K562 (cell line): Measurements from ENCODE around the gene ZDHHC14. TPM values are rescaled to one million over a fixed set of nuclear protein-coding genes. Genes with fewer than 3 reads are reported as not detected.
A peak's percentile ranks its signal among the peaks of the same experiment; 100 is the strongest.

Experiments used
- CXXC5 ChIP-seq: fragments of 250-450 bp; sonication (Bioruptor Pico); IDR thresholded peaks from 2 replicates; pipeline ENCODE4 v1.8.0; 2022; ENCODE audit warnings: inconsistent platforms, mild to moderate bottlenecking, moderate library complexity
- GABPA ChIP-seq: fragments of 200-800 bp; sonication (Bioruptor generic); conservative IDR thresholded peaks from 2 replicates; pipeline ENCODE4 v1.6.1; 2016; ENCODE audit warnings: low read depth, missing genetic modification characterization, missing compliant biosample characterization
- ID3 ChIP-seq, 2 experiments: fragments of 250-450 bp in 1 of 2; fragments of 450-650 bp in 1 of 2; sonication (Bioruptor Pico) in 1 of 2; IDR thresholded peaks; 2 replicates each; pipeline versions ENCODE4 v1.6.1 to v1.8.0; 2016 to 2021; ENCODE audit warnings: mild to moderate bottlenecking in 2 of 2, moderate library complexity in 2 of 2, missing compliant biosample characterization in 1 of 2, missing genetic modification characterization in 1 of 2
- MAFF ChIP-seq: IDR thresholded peaks from 2 replicates; pipeline ENCODE4 v1.6.1; 2012; ENCODE audit warnings: low read length, improper control_type of control experiment
- MGA ChIP-seq: fragments of 450-650 bp; IDR thresholded peaks from 2 replicates; pipeline ENCODE4 v1.6.1; 2016; ENCODE audit warnings: mild to moderate bottlenecking, moderate library complexity
- NFIX ChIP-seq: fragments of 250-450 bp; sonication (Bioruptor Pico); IDR thresholded peaks from 2 replicates; pipeline ENCODE4 v1.4.0; 2020; ENCODE audit warnings: low read depth, mild to moderate bottlenecking, moderate library complexity
- PHB ChIP-seq: fragments of 250-450 bp; sonication (Bioruptor Pico); IDR thresholded peaks from 2 replicates; pipeline ENCODE4 v1.5.0; 2021
- RBBP5 ChIP-seq: fragments of 200-600 bp; sonication (generic); IDR thresholded peaks from 2 replicates; pipeline ENCODE4 v1.6.1; 2012; ENCODE audit warnings: borderline replicate concordance, mild to moderate bottlenecking, low read length, control low read depth, inconsistent platforms; ENCODE audit not compliant: insufficient read depth, poor library complexity, severe bottlenecking
- THRA ChIP-seq: fragments of 450-650 bp; IDR thresholded peaks from 2 replicates; pipeline ENCODE4 v1.6.1; 2017; ENCODE audit warnings: mild to moderate bottlenecking, moderate library complexity
- TOE1 ChIP-seq, 2 experiments: fragments of 450-650 bp in 1 of 2; sonication (generic) in 1 of 2; formaldehyde crosslinking in 1 of 2; IDR thresholded peaks; 2 replicates each; pipeline versions ENCODE4 v1.7.1 to v1.8.0; 2016 to 2022; ENCODE audit warnings: borderline replicate concordance in 2 of 2, mild to moderate bottlenecking in 2 of 2, antibody characterized with exemption in 1 of 2, inconsistent platforms in 1 of 2, low read depth in 1 of 2, missing genetic modification reagents in 1 of 2, moderate library complexity in 1 of 2
- ZBTB43 ChIP-seq: sonication (generic); formaldehyde crosslinking; IDR thresholded peaks from 2 replicates; pipeline ENCODE4 v1.8.0; 2023; ENCODE audit warnings: mild to moderate bottlenecking, missing genetic modification reagents
- ZFX ChIP-seq: sonication (generic); formaldehyde crosslinking; IDR thresholded peaks from 2 replicates; pipeline ENCODE4 v1.8.0; 2022; ENCODE audit warnings: mild to moderate bottlenecking, missing genetic modification reagents, moderate library complexity
- ZNF57 ChIP-seq: fragments of 450-650 bp; formaldehyde crosslinking; IDR thresholded peaks from 2 replicates; pipeline ENCODE4 v1.4.0; 2020; ENCODE audit warnings: mild to moderate bottlenecking, moderate library complexity
- polyA plus RNA-seq, 8 experiments: library from polyadenylated mRNA; depleted of rRNA in 4 of 8; stranded (reverse) in 5 of 8; unstranded in 3 of 8; fragments of >200 nt; fragmentation: Nextera tagmentation in 2 of 8; fragmentation: Illumina TruSeq in 1 of 8; extraction: Ambion mirVana in 2 of 8; extraction: Trizol in 1 of 8; gene quantifications; 2 replicates each; pipeline versions ENCODE4 v1.2.1 to v1.2.3, GENCODE V29; 2011 to 2014; ENCODE audit warnings: inconsistent platforms in 1 of 8, missing spikeins in 1 of 8
- total RNA-seq, 7 experiments: library from RNA; depleted of rRNA in 6 of 7; stranded (reverse); fragments of >200 nt in 6 of 7; fragmentation: Illumina TruSeq in 2 of 7; extraction: Trizol in 2 of 7; gene quantifications; 2 replicates each; pipeline versions ENCODE4 v1.2.1 to v1.2.3, GENCODE V29; 2011 to 2021; ENCODE audit warnings: low replicate concordance in 1 of 7

ZDHHC14 gene
- total and polyA plus RNA-seq, 9 of the 15 experiments (the other 6 are each of a cell fraction or from before 2014, with no cell fraction given): 0.92 to 23.1 (median 13.8) TPM

GRCh38 chr6:157380458-157380778 is 572 bp upstream of the ZDHHC14 start (continued):
- TF ChIP-seq MGA: peak; percentile 51; the same call in 1 of the 2 replicates
- peak; percentile 79 for TF ChIP-seq ZFX (CRISPR knock-in tag)
- peak; percentile 44 for TF ChIP-seq RBBP5
- peak; percentile 32 for TF ChIP-seq GABPA (tag)
- no peak for TF ChIP-seq THRA
- TF ChIP-seq NFIX: no peak
- TF ChIP-seq CXXC5 (CRISPR knock-in tag): no peak
- no peak for TF ChIP-seq PHB (CRISPR knock-in tag)
- no peak for TF ChIP-seq ID3 (CRISPR knock-in tag; IDR thresholded peaks at IDR 0.05)
- no peak for TF ChIP-seq ID3 (tag; IDR thresholded peaks at IDR 0.05)
- TF ChIP-seq ZBTB43 (CRISPR knock-in tag): no peak
- TF ChIP-seq ZNF57 (CRISPR knock-in tag): no peak
- TF ChIP-seq MAFF: no peak
- TF ChIP-seq TOE1 (IDR thresholded peaks at IDR 0.05; ENCODE audit: borderline replicate concordance): 0 out of 2 replicates have a peak, but pooled peaks have one; percentile 37
- TF ChIP-seq TOE1 (CRISPR knock-in tag; IDR thresholded peaks at IDR 0.05; ENCODE audit: borderline replicate concordance, low read depth): no peak
